ENCODE data around the gene NBPF3. TPM values are rescaled to one million over a fixed set of nuclear protein-coding genes. Genes with fewer than 3 reads are reported as not detected.

NBPF3 gene
- total RNA-seq, 1 experiment from 2014 or later: 15.9 TPM

DNA sequence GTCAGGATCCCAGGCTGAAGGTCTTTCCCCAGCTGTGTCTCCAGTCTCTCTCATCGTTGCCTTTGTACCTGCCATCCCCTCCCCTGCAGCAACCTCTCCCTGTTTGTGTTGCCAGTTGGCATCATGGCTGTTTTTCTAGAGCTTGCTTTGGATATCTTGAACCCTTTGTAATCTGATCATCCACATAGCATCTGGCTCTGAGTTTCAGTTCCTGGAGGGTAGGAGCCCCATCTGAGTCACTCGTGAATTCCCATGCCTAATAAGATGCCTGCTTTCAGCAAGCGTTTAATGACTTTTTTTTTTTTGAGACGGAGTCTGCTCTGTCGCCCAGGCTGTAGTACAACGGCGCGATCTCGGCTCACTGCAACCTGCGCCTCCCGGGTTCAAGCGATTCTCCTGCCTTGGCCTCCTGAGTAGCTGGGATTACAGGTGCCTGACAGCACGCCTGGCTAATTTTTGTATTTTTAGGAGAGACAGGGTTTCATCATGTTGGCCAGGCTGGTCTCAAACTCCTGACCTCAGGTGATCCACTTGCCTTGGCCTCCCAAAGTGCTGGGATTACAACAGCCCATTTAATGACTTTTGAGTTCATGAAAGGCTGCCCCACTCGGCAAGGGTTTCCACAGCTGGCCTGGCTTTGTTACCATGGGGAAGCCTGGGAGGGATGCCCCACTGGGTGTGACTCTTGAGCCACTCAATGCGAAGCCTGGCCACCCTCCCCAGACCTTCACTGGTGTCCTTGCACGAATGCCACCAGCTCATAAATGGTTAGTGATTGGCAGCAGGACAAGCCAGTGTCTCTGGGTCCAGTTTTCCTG, 81.2 kb downstream of the NBPF3 start:
- ATAC-seq (no peak), DNase-seq (ENCODE audit: low read depth, low spot score) (no peak)
- TF ChIP-seq POLR2AphosphoS5 (IDR thresholded peaks at IDR 0.05; ENCODE audit: low read depth, low read length) (no peak), TCF7L2 (IDR thresholded peaks at IDR 0.05; ENCODE audit: low read depth, low read length) (no peak), SIN3A (IDR thresholded peaks at IDR 0.05; ENCODE audit: borderline replicate concordance, insufficient read depth, low read depth, low read length) (no peak)
- TF ChIP-seq, protein P1, sequence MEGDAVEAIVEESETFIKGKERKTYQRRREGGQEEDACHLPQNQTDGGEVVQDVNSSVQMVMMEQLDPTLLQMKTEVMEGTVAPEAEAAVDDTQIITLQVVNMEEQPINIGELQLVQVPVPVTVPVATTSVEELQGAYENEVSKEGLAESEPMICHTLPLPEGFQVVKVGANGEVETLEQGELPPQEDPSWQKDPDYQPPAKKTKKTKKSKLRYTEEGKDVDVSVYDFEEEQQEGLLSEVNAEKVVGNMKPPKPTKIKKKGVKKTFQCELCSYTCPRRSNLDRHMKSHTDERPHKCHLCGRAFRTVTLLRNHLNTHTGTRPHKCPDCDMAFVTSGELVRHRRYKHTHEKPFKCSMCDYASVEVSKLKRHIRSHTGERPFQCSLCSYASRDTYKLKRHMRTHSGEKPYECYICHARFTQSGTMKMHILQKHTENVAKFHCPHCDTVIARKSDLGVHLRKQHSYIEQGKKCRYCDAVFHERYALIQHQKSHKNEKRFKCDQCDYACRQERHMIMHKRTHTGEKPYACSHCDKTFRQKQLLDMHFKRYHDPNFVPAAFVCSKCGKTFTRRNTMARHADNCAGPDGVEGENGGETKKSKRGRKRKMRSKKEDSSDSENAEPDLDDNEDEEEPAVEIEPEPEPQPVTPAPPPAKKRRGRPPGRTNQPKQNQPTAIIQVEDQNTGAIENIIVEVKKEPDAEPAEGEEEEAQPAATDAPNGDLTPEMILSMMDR (IDR thresholded peaks at IDR 0.05): no peak
- TF ChIP-seq, protein P2, sequence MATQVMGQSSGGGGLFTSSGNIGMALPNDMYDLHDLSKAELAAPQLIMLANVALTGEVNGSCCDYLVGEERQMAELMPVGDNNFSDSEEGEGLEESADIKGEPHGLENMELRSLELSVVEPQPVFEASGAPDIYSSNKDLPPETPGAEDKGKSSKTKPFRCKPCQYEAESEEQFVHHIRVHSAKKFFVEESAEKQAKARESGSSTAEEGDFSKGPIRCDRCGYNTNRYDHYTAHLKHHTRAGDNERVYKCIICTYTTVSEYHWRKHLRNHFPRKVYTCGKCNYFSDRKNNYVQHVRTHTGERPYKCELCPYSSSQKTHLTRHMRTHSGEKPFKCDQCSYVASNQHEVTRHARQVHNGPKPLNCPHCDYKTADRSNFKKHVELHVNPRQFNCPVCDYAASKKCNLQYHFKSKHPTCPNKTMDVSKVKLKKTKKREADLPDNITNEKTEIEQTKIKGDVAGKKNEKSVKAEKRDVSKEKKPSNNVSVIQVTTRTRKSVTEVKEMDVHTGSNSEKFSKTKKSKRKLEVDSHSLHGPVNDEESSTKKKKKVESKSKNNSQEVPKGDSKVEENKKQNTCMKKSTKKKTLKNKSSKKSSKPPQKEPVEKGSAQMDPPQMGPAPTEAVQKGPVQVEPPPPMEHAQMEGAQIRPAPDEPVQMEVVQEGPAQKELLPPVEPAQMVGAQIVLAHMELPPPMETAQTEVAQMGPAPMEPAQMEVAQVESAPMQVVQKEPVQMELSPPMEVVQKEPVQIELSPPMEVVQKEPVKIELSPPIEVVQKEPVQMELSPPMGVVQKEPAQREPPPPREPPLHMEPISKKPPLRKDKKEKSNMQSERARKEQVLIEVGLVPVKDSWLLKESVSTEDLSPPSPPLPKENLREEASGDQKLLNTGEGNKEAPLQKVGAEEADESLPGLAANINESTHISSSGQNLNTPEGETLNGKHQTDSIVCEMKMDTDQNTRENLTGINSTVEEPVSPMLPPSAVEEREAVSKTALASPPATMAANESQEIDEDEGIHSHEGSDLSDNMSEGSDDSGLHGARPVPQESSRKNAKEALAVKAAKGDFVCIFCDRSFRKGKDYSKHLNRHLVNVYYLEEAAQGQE (IDR thresholded peaks at IDR 0.05; ENCODE audit: insufficient read depth in 1 of 2, low read depth in 2 of 2, low read length in 1 of 2): no peak
- H3K36me3 ChIP-seq (ENCODE audit: control insufficient read depth, insufficient read depth, low read length): no peaks in the 10 kb centered on the region
- no peaks in the 10 kb centered on the region for H3K9me3 ChIP-seq (ENCODE audit: control insufficient read depth, insufficient read depth, low read depth, low read length)
- no peaks in the 10 kb centered on the region for H3K27me3 ChIP-seq (ENCODE audit: control insufficient read depth, insufficient read depth, low read length)
- H3K4me3 ChIP-seq (ENCODE audit: low read depth in 2 of 2, low read length in 2 of 2): no peak overlapping the region
- intact Hi-C loops (cut with micrococcal nuclease; ENCODE audit: unreplicated experiment) (no loop called here), in situ Hi-C loops (cut with HindIII; ENCODE audit: low pct_unique_long_range_greater_than_20kb, low sequenced_read_pairs) (no loop called here)
- BruUV-seq (replicated peaks): no TSS peak
- CTCF ChIA-PET: interaction anchor here (0.6 kb wide), 1 partner anchor 50 kb away, joined by 3 read pairs; no protein-coding TSS in a partner anchor
- no peaks in the 10 kb centered on the region for H3K4me1 ChIP-seq (ENCODE audit: control insufficient read depth, insufficient read depth, low read length)
- POLR2A ChIA-PET: no interaction called here
- H3K27ac ChIP-seq (ENCODE audit: low read length): no peak overlapping the region

- H3K27me3 ChIP-seq (ENCODE audit: control insufficient read depth, insufficient read depth, low read length): no peaks in the 10 kb centered on the region
- no peak overlapping the region for H3K4me3 ChIP-seq (ENCODE audit: low read depth in 2 of 2, low read length in 2 of 2)
- BruUV-seq (replicated peaks): no TSS peak
- no peaks in the 10 kb centered on the region for H3K36me3 ChIP-seq (ENCODE audit: control insufficient read depth, insufficient read depth, low read length)
- intact Hi-C loops (cut with micrococcal nuclease; ENCODE audit: unreplicated experiment): no loop called here
- DNase-seq (ENCODE audit: low read depth, low spot score) (no peak), ATAC-seq (no peak)
- H3K27ac ChIP-seq (ENCODE audit: low read length): no peak overlapping the region
- POLR2A ChIA-PET: interaction anchor here (0.6 kb wide), 2 partner anchors 17 to 29 kb away, joined by 4 to 6 read pairs; no protein-coding TSS in a partner anchor
- H3K9me3 ChIP-seq (ENCODE audit: control insufficient read depth, insufficient read depth, low read depth, low read length): no peaks in the 10 kb centered on the region
- no peaks in the 10 kb centered on the region for H3K4me1 ChIP-seq (ENCODE audit: control insufficient read depth, insufficient read depth, low read length)
- TF ChIP-seq, protein P2 (IDR thresholded peaks at IDR 0.05; ENCODE audit: insufficient read depth in 1 of 2, low read depth in 2 of 2, low read length in 1 of 2): no peak
- TF ChIP-seq POLR2AphosphoS5 (IDR thresholded peaks at IDR 0.05; ENCODE audit: low read depth, low read length) (no peak), SIN3A (IDR thresholded peaks at IDR 0.05; ENCODE audit: borderline replicate concordance, insufficient read depth, low read depth, low read length) (no peak), TCF7L2 (IDR thresholded peaks at IDR 0.05; ENCODE audit: low read depth, low read length) (no peak)
- TF ChIP-seq, protein P1 (IDR thresholded peaks at IDR 0.05): no peak
- CTCF ChIA-PET: no interaction called here
- in situ Hi-C loops (cut with HindIII; ENCODE audit: low pct_unique_long_range_greater_than_20kb, low sequenced_read_pairs): no loop called here
These were observed 81.8 kb downstream of the NBPF3 start for GRCh38 chr1:21521717-21522060.
